A549 (cell line): ENCODE measurements around the gene TMEM121. TPM values are rescaled to one million over a fixed set of nuclear protein-coding genes. Genes with fewer than 3 reads are reported as not detected.

Experiments
- ATAC-seq, 2 experiments: fragments of 200-7000 bp in 1 of 2; fragments of >200 bp in 1 of 2; cut with Nextera tagmentation in 1 of 2; cut with Tn5 transposase in 1 of 2; 3 replicates each; pipeline versions ENCODE4 v1.8.0 to v1.9.1; 2018 to 2020; ENCODE audit warnings: mild to moderate bottlenecking in 1 of 2, moderate library complexity in 1 of 2
- CTCF ChIA-PET: fragments of 300-600 bp; sonication (Branson Sonifier 250); formaldehyde crosslinking; extraction: SDS; loops from one replicate; lab custom pipeline; 2021; ENCODE audit warnings: antibody characterized with exemption, inconsistent platforms; lab: Yijun Ruan, JAX
- POLR2A ChIA-PET: fragments of 350-600 bp; formaldehyde crosslinking; extraction: SDS; loops from one replicate; lab custom pipeline; 2021; ENCODE audit warnings: antibody characterized with exemption, inconsistent platforms; lab: Yijun Ruan, JAX
- DNase-seq, 2 experiments: peaks; one replicate each; pipeline versions ENCODE4 v3.0.0 to v3.0.0-alpha.2; 2011 to 2016; ENCODE audit warnings: low read depth in 1 of 2, low spot score in 1 of 2
- FAIRE-seq: peaks from 2 replicates; lab custom pipeline; 2011; peaks lifted over from hg19 to GRCh38; lab: Jason Lieb, UNC
- H3K27ac ChIP-seq, 2 experiments: fragments of >200 bp; sonication (Bioruptor Twin); formaldehyde crosslinking; 3 replicates each; pipeline ENCODE4 v1.5.1; 2016 to 2017
- H3K4me1 ChIP-seq: fragments of >200 bp; sonication (Bioruptor Twin); formaldehyde crosslinking; 3 replicates; pipeline ENCODE4 v1.6.1; 2016
- H3K4me2 ChIP-seq: fragments of >200 bp; sonication (Bioruptor Twin); formaldehyde crosslinking; 3 replicates; pipeline ENCODE4 v1.6.1; 2016
- H3K4me3 ChIP-seq: fragments of >200 bp; sonication (Bioruptor Twin); formaldehyde crosslinking; 3 replicates; pipeline ENCODE4 v1.5.1; 2016
- H3K9me3 ChIP-seq: fragments of >200 bp; sonication (Bioruptor Twin); formaldehyde crosslinking; 3 replicates; pipeline ENCODE4 v1.6.1; 2016
- CBX2 ChIP-seq: fragments of 200-600 bp; sonication (generic); IDR thresholded peaks from 2 replicates; pipeline ENCODE4 v1.6.1; 2016; ENCODE audit warnings: low read depth, mild to moderate bottlenecking, borderline replicate concordance
- EP300 ChIP-seq, 2 experiments: fragments of >200 bp; sonication (Bioruptor Twin); formaldehyde crosslinking; IDR thresholded peaks; 2 replicates in 1 of 2; 3 replicates in 1 of 2; pipeline ENCODE4 v1.6.1; 2016 to 2017
- FOSB ChIP-seq: fragments of 250-450 bp; sonication (Bioruptor Pico); IDR thresholded peaks from 2 replicates; pipeline ENCODE4 v1.5.0; 2020; ENCODE audit warnings: mild to moderate bottlenecking, moderate library complexity
- FOSL2 ChIP-seq, 2 experiments: fragments of 450-650 bp in 1 of 2; fragments of >200 bp in 1 of 2; sonication (Bioruptor Twin) in 1 of 2; formaldehyde crosslinking; IDR thresholded peaks; 2 replicates each; pipeline versions ENCODE4 v1.5.0 to v1.6.1; 2016 to 2020; ENCODE audit warnings: mild to moderate bottlenecking in 1 of 2, moderate library complexity in 1 of 2
- GATA3 ChIP-seq: IDR thresholded peaks from 2 replicates; pipeline ENCODE4 v1.6.1; 2012; ENCODE audit warnings: borderline replicate concordance
- HDAC2 ChIP-seq: fragments of 200-600 bp; sonication (generic); IDR thresholded peaks from 2 replicates; pipeline ENCODE4 v1.6.1; 2016
- HEYL ChIP-seq: fragments of 250-450 bp; sonication (Bioruptor Pico); IDR thresholded peaks from 2 replicates; pipeline ENCODE4 v1.8.0; 2021; ENCODE audit warnings: mild to moderate bottlenecking, moderate library complexity
- HOXA7 ChIP-seq: fragments of 250-450 bp; sonication (Bioruptor Pico); IDR thresholded peaks from 2 replicates; pipeline ENCODE4 v1.5.0; 2020; ENCODE audit warnings: mild to moderate bottlenecking, moderate library complexity
- HOXB13 ChIP-seq: fragments of 250-450 bp; sonication (Bioruptor Pico); IDR thresholded peaks from 2 replicates; pipeline ENCODE4 v1.5.0; 2020; ENCODE audit warnings: low read depth, mild to moderate bottlenecking, moderate library complexity
- JUN ChIP-seq, 2 experiments: fragments of >200 bp; sonication (Bioruptor Twin); formaldehyde crosslinking; IDR thresholded peaks; 2 replicates in 1 of 2; 3 replicates in 1 of 2; pipeline ENCODE4 v1.6.1; 2016 to 2017
- KDM5A ChIP-seq: fragments of 200-600 bp; sonication (generic); IDR thresholded peaks from 2 replicates; pipeline ENCODE4 v1.6.1; 2016; ENCODE audit warnings: antibody characterized with exemption, mild to moderate bottlenecking
- MYC ChIP-seq: IDR thresholded peaks from 2 replicates; pipeline ENCODE4 v1.6.1; 2012; ENCODE audit warnings: mild to moderate bottlenecking, inconsistent platforms, low read length, improper control_type of control experiment, borderline replicate concordance
- NPAS2 ChIP-seq: fragments of 250-450 bp; sonication (Bioruptor Pico); IDR thresholded peaks from 2 replicates; pipeline ENCODE4 v1.8.0; 2022; ENCODE audit warnings: mild to moderate bottlenecking, moderate library complexity, borderline replicate concordance
- NR3C1 ChIP-seq: fragments of >200 bp; sonication (Bioruptor Twin); formaldehyde crosslinking; IDR thresholded peaks from 3 replicates; pipeline ENCODE4 v1.6.1; 2017
- POLR2A ChIP-seq: IDR thresholded peaks from 2 replicates; pipeline ENCODE4 v1.6.1; 2012; ENCODE audit warnings: mild to moderate bottlenecking, low read length
- TFCP2L1 ChIP-seq: fragments of 250-450 bp; sonication (Bioruptor Pico); IDR thresholded peaks from 2 replicates; pipeline ENCODE4 v1.5.0; 2021; ENCODE audit warnings: mild to moderate bottlenecking
- ZFP36 ChIP-seq: fragments of 450-650 bp; IDR thresholded peaks from 2 replicates; pipeline ENCODE4 v1.6.1; 2014; ENCODE audit warnings: borderline replicate concordance; ENCODE audit not compliant: partially characterized antibody
- ZSCAN20 ChIP-seq: fragments of 250-450 bp; sonication (Bioruptor Pico); IDR thresholded peaks from 2 replicates; pipeline ENCODE4 v1.8.0; 2022; ENCODE audit warnings: mild to moderate bottlenecking, moderate library complexity
- WGBS: methylation state at CpG from one replicate; pipeline ENCODE4 v1.1.6; 2017; ENCODE audit errors: missing lambda C conversion rate; 5-methylcytosine and 5-hydroxymethylcytosine counted together
- polyA plus RNA-seq, 4 experiments: library from polyadenylated mRNA; depleted of rRNA in 3 of 4; stranded (reverse); fragments of >200 nt; fragmentation: RNase III in 1 of 4; extraction: RNeasy Plus Mini Kit Qiagen cat#74134 plus additional on column Dnase treatment in 1 of 4; gene quantifications; 2 replicates in 3 of 4; 3 replicates in 1 of 4; pipeline ENCODE4 v1.2.3, GENCODE V29; 2011 to 2017
- TF ChIP-seq, protein P1 (sequence below): IDR thresholded peaks from 2 replicates; pipeline ENCODE4 v1.6.1; 2012
- TF ChIP-seq, protein P2 (sequence below): fragments of >200 bp; sonication (Bioruptor Twin); formaldehyde crosslinking; IDR thresholded peaks from 2 replicates; pipeline ENCODE4 v1.6.1; 2016
- TF ChIP-seq, protein P3 (sequence below): IDR thresholded peaks from 2 replicates; pipeline ENCODE4 v1.6.1; 2012; ENCODE audit warnings: low read depth, borderline replicate concordance
- TF ChIP-seq, protein P4 (sequence below): fragments of 150-350 bp; IDR thresholded peaks from 2 replicates; pipeline ENCODE4 v1.6.1; 2014; ENCODE audit warnings: low read depth, mild to moderate bottlenecking, low read length
- TF ChIP-seq, protein P5 (sequence below): IDR thresholded peaks from 2 replicates; pipeline ENCODE4 v1.6.1; 2012
- TF ChIP-seq, protein P6 (sequence below): fragments of >200 bp; sonication (Bioruptor Twin); formaldehyde crosslinking; IDR thresholded peaks from 3 replicates; pipeline ENCODE4 v1.6.1; 2016
- TF ChIP-seq, protein P7 (sequence below): fragments of >200 bp; sonication (Bioruptor Twin); formaldehyde crosslinking; IDR thresholded peaks from 3 replicates; pipeline ENCODE4 v1.5.1; 2016

The TMEM121 gene
- polyA plus RNA-seq, 2 of the 4 experiments (the other 2 are of a cell fraction) = 2.3 to 5.7 TPM

DNA sequence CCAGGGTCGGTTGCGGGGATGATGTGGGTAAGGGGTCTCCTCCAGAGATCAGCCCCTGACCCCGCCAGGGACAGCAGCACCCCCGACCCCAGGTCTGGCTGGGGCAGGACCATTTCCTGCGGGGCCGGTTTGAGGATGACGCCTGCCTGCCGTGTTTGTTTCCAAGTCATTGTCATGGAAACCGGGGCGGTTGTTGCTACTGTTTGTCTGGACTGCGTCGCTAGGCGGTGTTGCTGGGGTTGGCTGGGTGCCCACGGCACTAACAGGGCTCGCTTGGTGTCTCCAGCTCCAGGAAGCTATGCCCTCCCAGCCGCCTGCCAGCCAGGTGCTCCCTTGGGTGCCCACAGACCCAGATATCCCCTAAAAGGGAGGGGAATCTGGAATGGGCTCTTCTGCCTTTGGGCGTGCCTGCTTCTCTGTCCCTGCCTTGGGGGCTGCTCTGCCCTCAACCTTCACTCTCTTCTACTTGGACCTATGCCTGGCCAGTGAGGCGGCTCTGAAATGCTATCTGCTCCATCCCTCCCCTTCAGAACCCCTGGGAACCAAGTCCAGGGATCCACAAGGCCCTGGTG lies 44.4 kb upstream of the TMEM121 start:
- no peaks in the 10 kb centered on the region for H3K9me3 ChIP-seq
- FAIRE-seq (peak; percentile 77), DNase-seq (peak; percentile 96 to 99), ATAC-seq (peak; percentile 32 to 55)
- CTCF ChIA-PET = interaction anchor here (0.7 to 8.1 kb wide), 25 partner anchors 7 to 119 kb away, joined by 3 to 132 read pairs (median 12); partner anchors contain the start of gene TEDC1
- peak overlapping the region; percentile 99 to 100 for H3K27ac ChIP-seq
- TF ChIP-seq, protein P1, sequence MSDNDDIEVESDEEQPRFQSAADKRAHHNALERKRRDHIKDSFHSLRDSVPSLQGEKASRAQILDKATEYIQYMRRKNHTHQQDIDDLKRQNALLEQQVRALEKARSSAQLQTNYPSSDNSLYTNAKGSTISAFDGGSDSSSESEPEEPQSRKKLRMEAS = peak; percentile 24; the same call in 1 of the 2 replicates
- TF ChIP-seq, protein P2, sequence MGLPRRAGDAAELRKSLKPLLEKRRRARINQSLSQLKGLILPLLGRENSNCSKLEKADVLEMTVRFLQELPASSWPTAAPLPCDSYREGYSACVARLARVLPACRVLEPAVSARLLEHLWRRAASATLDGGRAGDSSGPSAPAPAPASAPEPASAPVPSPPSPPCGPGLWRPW = no peak
- TF ChIP-seq TFCP2L1 (CRISPR knock-in tag) (no peak; the same call in 1 of the 2 replicates), CBX2 (no peak), HDAC2 (no peak), FOSB (CRISPR knock-in tag) (no peak), NR3C1 (no peak), EP300 (IDR thresholded peaks at IDR 0.05) (peak in 1 of 2 experiments; percentile 22; a peak in 1 of 5 replicates), JUN (IDR thresholded peaks at IDR 0.05) (peak in 1 of 2 experiments; percentile 11; a peak in 1 of 5 replicates), HEYL (CRISPR knock-in tag) (no peak), KDM5A (no peak), MYC (no peak), GATA3 (no peak), POLR2A (0 out of 2 replicates have a peak, but pooled peaks have one; percentile 10), HOXB13 (CRISPR knock-in tag) (peak; percentile 55; the same call in 1 of the 2 replicates), FOSL2 (IDR thresholded peaks at IDR 0.05) (no peak), FOSL2 (CRISPR knock-in tag; IDR thresholded peaks at IDR 0.05) (peak; percentile 40; the same call in 1 of the 2 replicates)
- TF ChIP-seq, protein P3, sequence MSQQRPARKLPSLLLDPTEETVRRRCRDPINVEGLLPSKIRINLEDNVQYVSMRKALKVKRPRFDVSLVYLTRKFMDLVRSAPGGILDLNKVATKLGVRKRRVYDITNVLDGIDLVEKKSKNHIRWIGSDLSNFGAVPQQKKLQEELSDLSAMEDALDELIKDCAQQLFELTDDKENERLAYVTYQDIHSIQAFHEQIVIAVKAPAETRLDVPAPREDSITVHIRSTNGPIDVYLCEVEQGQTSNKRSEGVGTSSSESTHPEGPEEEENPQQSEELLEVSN = no peak
- TF ChIP-seq, protein P4, sequence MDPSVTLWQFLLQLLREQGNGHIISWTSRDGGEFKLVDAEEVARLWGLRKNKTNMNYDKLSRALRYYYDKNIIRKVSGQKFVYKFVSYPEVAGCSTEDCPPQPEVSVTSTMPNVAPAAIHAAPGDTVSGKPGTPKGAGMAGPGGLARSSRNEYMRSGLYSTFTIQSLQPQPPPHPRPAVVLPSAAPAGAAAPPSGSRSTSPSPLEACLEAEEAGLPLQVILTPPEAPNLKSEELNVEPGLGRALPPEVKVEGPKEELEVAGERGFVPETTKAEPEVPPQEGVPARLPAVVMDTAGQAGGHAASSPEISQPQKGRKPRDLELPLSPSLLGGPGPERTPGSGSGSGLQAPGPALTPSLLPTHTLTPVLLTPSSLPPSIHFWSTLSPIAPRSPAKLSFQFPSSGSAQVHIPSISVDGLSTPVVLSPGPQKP = no peak
- TF ChIP-seq, protein P5, sequence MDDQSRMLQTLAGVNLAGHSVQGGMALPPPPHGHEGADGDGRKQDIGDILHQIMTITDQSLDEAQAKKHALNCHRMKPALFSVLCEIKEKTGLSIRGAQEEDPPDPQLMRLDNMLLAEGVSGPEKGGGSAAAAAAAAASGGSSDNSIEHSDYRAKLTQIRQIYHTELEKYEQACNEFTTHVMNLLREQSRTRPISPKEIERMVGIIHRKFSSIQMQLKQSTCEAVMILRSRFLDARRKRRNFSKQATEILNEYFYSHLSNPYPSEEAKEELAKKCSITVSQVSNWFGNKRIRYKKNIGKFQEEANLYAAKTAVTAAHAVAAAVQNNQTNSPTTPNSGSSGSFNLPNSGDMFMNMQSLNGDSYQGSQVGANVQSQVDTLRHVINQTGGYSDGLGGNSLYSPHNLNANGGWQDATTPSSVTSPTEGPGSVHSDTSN = no peak; the same call in 1 of the 2 replicates
- H3K4me1 ChIP-seq = peaks cover 88% of the 10 kb centered on the region
- H3K4me3 ChIP-seq = peak overlapping the region; percentile 48
- POLR2A ChIA-PET = interaction anchor here (0.5 to 2.7 kb wide), 8 partner anchors 8 to 85 kb away, joined by 3 to 81 read pairs (median 4); no protein-coding TSS in a partner anchor
- WGBS = 4% methylated on average over 7 of the region's 18 CpGs
- H3K4me2 ChIP-seq = peak overlapping the region; percentile 99

DNA sequence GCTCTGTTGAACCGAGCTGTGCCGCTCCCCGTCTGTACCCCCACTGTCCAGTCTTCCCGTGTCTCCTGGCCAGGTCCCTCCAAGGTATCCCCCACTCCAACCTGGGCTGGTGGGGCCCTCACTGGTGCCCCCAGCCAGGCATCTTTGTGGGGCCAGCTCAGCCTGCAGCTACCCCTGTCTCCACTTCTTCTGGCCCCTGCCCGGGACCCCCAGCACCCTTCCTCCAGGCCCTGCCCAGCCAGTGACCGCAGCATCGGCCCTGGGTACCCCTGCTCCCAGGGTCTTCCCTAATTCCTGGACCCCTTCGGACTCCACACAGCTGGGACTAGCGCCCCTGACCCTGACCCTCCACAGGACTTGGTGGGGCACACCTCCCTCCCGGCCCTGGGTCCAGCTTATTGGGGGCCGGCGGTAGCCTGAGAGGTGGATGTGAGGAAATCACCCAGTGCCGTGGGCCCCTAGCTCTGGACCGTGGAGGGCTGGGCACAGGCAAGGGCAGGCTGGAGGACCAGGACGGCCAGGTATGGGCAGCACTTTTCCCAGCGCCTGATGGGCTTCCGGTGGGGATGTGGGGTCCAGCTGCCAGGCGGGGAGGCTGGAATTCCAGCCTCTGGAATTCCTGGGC lies 43.8 kb upstream of the TMEM121 start:
- H3K4me3 ChIP-seq = no peak overlapping the region
- CTCF ChIA-PET = interaction anchor here (0.7 to 8.1 kb wide), 17 partner anchors 7 to 112 kb away, joined by 3 to 132 read pairs (median 17); partner anchors contain the start of gene TEDC1

More for the DNA sequence above, 43.8 kb upstream of the TMEM121 start:
- H3K4me1 ChIP-seq = peaks cover 85% of the 10 kb centered on the region
- no peaks in the 10 kb centered on the region for H3K9me3 ChIP-seq
- peak overlapping the region; percentile 99 for H3K4me2 ChIP-seq
- POLR2A ChIA-PET = interaction anchor here (0.5 to 2.7 kb wide), 6 partner anchors 7 to 86 kb away, joined by 3 to 81 read pairs (median 4); no protein-coding TSS in a partner anchor
- 68% methylated on average over 10 of the region's 18 CpGs for WGBS
- H3K27ac ChIP-seq = peak overlapping the region; percentile 99 to 100
- no peak for TF ChIP-seq HOXA7 (CRISPR knock-in tag)
- TF ChIP-seq, protein P1 = no peak
- TF ChIP-seq, protein P6, sequence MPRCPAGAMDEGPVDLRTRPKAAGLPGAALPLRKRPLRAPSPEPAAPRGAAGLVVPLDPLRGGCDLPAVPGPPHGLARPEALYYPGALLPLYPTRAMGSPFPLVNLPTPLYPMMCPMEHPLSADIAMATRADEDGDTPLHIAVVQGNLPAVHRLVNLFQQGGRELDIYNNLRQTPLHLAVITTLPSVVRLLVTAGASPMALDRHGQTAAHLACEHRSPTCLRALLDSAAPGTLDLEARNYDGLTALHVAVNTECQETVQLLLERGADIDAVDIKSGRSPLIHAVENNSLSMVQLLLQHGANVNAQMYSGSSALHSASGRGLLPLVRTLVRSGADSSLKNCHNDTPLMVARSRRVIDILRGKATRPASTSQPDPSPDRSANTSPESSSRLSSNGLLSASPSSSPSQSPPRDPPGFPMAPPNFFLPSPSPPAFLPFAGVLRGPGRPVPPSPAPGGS = no peak
- TF ChIP-seq ZFP36 = no peak
- no peak for TF ChIP-seq ZSCAN20 (CRISPR knock-in tag)
- TF ChIP-seq, protein P7, sequence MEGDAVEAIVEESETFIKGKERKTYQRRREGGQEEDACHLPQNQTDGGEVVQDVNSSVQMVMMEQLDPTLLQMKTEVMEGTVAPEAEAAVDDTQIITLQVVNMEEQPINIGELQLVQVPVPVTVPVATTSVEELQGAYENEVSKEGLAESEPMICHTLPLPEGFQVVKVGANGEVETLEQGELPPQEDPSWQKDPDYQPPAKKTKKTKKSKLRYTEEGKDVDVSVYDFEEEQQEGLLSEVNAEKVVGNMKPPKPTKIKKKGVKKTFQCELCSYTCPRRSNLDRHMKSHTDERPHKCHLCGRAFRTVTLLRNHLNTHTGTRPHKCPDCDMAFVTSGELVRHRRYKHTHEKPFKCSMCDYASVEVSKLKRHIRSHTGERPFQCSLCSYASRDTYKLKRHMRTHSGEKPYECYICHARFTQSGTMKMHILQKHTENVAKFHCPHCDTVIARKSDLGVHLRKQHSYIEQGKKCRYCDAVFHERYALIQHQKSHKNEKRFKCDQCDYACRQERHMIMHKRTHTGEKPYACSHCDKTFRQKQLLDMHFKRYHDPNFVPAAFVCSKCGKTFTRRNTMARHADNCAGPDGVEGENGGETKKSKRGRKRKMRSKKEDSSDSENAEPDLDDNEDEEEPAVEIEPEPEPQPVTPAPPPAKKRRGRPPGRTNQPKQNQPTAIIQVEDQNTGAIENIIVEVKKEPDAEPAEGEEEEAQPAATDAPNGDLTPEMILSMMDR = no peak
- no peak for TF ChIP-seq JUN (IDR thresholded peaks at IDR 0.05)
- 0 out of 2 replicates have a peak, but pooled peaks have one; percentile 11 for TF ChIP-seq HOXB13 (CRISPR knock-in tag)
- TF ChIP-seq NPAS2 (CRISPR knock-in tag) = no peak
- TF ChIP-seq, all 56 proteins: peak for 1
- no peak for FAIRE-seq
- no peak for ATAC-seq
- no peak for DNase-seq
